Smooth muscle cell (in vitro differentiated cells): ENCODE measurements around the gene DLGAP4. TPM values are rescaled to one million over a fixed set of nuclear protein-coding genes. Genes with fewer than 3 reads are reported as not detected.

ENCODE experiments used
- DNase-seq: peaks from one replicate; lab custom pipeline; 2025; ENCODE audit not compliant: unreplicated experiment; lab: John Stamatoyannopoulos, UW
- H2AFZ ChIP-seq: fragments of 200-600 bp; sonication (generic); 2 replicates; pipeline ENCODE4 v1.6.0; 2016; ENCODE audit warnings: antibody characterized with exemption, low read depth, mild to moderate bottlenecking
- H3F3A ChIP-seq: fragments of 200-600 bp; sonication (generic); 2 replicates; pipeline ENCODE4 v1.6.0; 2017; ENCODE audit warnings: antibody characterized with exemption, low read depth
- H3K27ac ChIP-seq: fragments of 200-600 bp; sonication (generic); 2 replicates; pipeline ENCODE4 v1.5.1; 2016; ENCODE audit warnings: low read depth, mild to moderate bottlenecking
- H3K27me3 ChIP-seq: fragments of 200-600 bp; sonication (generic); 2 replicates; pipeline ENCODE4 v1.6.1; 2016; ENCODE audit warnings: low read depth, mild to moderate bottlenecking
- H3K36me3 ChIP-seq: fragments of 200-600 bp; sonication (generic); 2 replicates; pipeline ENCODE4 v1.5.1; 2016; ENCODE audit warnings: low read depth
- H3K4me1 ChIP-seq: fragments of 200-600 bp; sonication (generic); 2 replicates; pipeline ENCODE4 v1.5.1; 2016; ENCODE audit warnings: low read depth
- H3K4me2 ChIP-seq: fragments of 200-600 bp; sonication (generic); 2 replicates; pipeline ENCODE4 v1.6.0; 2016; ENCODE audit warnings: mild to moderate bottlenecking
- H3K4me3 ChIP-seq: fragments of 200-600 bp; sonication (generic); 2 replicates; pipeline ENCODE4 v1.5.1; 2016; ENCODE audit warnings: mild to moderate bottlenecking
- H3K79me2 ChIP-seq: fragments of 200-600 bp; sonication (generic); 2 replicates; pipeline ENCODE4 v1.6.0; 2016; ENCODE audit warnings: low read depth, mild to moderate bottlenecking
- H3K9ac ChIP-seq: fragments of 200-600 bp; sonication (generic); 2 replicates; pipeline ENCODE4 v1.6.0; 2016; ENCODE audit warnings: low read depth
- H3K9me3 ChIP-seq: fragments of 200-600 bp; sonication (generic); replicated peaks from 2 replicates; pipeline ENCODE4 v1.5.1; 2016; ENCODE audit warnings: low read depth
- H4K20me1 ChIP-seq: fragments of 200-600 bp; sonication (generic); 2 replicates; pipeline ENCODE4 v1.6.0; 2016; ENCODE audit warnings: low read depth
- WGBS: methylation state at CpG from one replicate; pipeline ENCODE4 v1.1.7; 2016; ENCODE audit warnings: low lambda C conversion rate; 5-methylcytosine and 5-hydroxymethylcytosine counted together
- polyA plus RNA-seq: library from polyadenylated mRNA; unstranded; fragments of >200 nt; fragmentation: Nextera tagmentation; extraction: Ambion mirVana; gene quantifications from 2 replicates; pipeline ENCODE4 v1.2.1, GENCODE V29; 2016
- total RNA-seq: library from RNA; depleted of rRNA; stranded (reverse); fragments of >200 nt; gene quantifications from 2 replicates; pipeline ENCODE4 v1.2.3, GENCODE V29; 2014
- TF ChIP-seq, protein P1 (sequence below): fragments of 200-600 bp; sonication (generic); IDR thresholded peaks from 2 replicates; pipeline ENCODE4 v1.5.1; 2017; ENCODE audit warnings: borderline replicate concordance, mild to moderate bottlenecking, antibody characterized with exemption; ENCODE audit not compliant: insufficient read depth, poor library complexity, severe bottlenecking

The DLGAP4 gene
- total and polyA plus RNA-seq, 2 experiments from 2014 or later = 86.8 to 102 TPM

DNA sequence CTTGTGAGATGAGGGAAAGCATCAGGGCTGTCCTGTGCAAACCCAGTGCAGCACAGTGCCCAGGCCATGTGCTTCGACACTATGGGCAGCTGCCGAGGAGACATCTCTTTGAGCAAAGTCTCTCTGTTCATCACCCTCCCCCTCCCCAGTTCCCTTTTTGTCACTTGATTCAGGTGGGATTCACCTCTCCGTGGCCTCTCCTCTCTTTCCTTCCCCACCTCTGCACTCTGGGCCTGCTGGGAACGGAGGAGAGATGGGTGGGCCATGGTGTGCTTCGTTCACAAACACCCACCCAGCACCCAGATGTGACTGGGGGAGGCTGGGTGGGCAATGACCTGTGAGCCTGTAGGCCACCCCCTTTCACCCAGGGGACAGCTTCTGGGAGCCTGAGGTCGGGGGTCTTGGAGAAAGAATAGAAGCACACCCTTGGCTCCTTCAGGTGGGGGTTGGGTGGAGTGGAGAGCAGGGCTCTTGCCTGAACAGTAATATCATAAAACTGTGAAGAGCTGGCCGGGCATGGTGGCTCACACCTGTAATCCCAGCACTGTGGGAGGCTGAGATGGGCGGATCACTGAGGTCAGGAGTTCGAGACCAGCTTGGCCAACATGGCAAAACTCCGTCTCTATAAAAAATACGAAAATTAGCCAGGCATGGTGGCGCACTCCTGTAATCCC, 33.5 kb upstream of the DLGAP4 start:
- H2AFZ ChIP-seq = no peak overlapping the region
- TF ChIP-seq, protein P1, sequence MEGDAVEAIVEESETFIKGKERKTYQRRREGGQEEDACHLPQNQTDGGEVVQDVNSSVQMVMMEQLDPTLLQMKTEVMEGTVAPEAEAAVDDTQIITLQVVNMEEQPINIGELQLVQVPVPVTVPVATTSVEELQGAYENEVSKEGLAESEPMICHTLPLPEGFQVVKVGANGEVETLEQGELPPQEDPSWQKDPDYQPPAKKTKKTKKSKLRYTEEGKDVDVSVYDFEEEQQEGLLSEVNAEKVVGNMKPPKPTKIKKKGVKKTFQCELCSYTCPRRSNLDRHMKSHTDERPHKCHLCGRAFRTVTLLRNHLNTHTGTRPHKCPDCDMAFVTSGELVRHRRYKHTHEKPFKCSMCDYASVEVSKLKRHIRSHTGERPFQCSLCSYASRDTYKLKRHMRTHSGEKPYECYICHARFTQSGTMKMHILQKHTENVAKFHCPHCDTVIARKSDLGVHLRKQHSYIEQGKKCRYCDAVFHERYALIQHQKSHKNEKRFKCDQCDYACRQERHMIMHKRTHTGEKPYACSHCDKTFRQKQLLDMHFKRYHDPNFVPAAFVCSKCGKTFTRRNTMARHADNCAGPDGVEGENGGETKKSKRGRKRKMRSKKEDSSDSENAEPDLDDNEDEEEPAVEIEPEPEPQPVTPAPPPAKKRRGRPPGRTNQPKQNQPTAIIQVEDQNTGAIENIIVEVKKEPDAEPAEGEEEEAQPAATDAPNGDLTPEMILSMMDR = no peak
- H3K27ac ChIP-seq = no peak overlapping the region
- H3K79me2 ChIP-seq = no peaks in the 10 kb centered on the region
- H4K20me1 ChIP-seq = no peaks in the 10 kb centered on the region
- H3K4me3 ChIP-seq = no peak overlapping the region
- no peak for DNase-seq
- no peak overlapping the region for H3K4me2 ChIP-seq
- no peaks in the 10 kb centered on the region for H3F3A ChIP-seq
- no peaks in the 10 kb centered on the region for H3K4me1 ChIP-seq
- no peaks in the 10 kb centered on the region for H3K9me3 ChIP-seq
- no peaks in the 10 kb centered on the region for H3K27me3 ChIP-seq
- no peaks in the 10 kb centered on the region for H3K36me3 ChIP-seq
- H3K9ac ChIP-seq = no peak overlapping the region
- WGBS = 90% methylated on average over 12 of the region's 12 CpGs

DNA sequence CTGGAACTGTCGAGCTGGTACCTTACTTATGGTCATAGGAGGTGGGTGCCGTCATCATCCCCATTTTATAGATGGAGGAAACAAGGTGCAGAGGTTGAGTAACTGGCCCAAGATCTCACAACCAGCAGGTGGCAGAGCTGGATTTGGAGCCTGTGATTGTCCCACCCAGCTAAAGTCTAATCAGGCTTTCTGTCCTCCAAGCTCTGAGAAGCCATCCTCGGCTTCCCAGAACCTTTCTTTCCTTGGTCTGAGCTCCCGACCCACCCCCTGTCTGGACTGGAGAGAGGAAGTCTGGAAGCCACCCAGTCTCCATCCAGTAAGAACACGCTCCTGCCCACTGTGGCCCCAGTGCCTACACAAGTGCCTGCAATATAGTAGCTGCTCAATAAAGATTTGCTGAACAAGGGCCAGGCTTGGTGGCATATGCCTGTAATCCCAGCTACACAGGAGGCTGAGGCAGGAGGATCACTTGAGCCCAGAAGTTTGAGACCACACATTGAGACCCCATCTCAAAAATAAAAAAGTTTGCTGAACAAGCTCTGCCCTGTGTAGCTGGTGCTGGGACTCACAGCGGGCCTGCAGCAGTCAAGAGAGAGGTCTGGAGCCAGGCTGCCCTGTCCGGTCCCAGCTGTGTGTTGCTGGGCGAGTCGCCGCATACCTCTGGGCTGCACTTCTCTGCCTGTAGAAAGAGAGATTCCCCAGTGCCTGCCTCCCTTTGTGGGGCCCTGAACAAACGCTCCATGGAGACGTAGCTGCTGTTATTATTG, 32.5 kb upstream of the DLGAP4 start:
- no peaks in the 10 kb centered on the region for H3K4me1 ChIP-seq
- TF ChIP-seq, protein P1 = no peak
- no peaks in the 10 kb centered on the region for H3F3A ChIP-seq
- H4K20me1 ChIP-seq = no peaks in the 10 kb centered on the region
- H2AFZ ChIP-seq = no peak overlapping the region
- no peaks in the 10 kb centered on the region for H3K9me3 ChIP-seq
- H3K4me2 ChIP-seq = no peak overlapping the region
- H3K27ac ChIP-seq = no peak overlapping the region
- no peaks in the 10 kb centered on the region for H3K36me3 ChIP-seq
- no peak overlapping the region for H3K9ac ChIP-seq
- WGBS = 89% methylated on average over 12 of the region's 12 CpGs
- no peak overlapping the region for H3K4me3 ChIP-seq
- no peaks in the 10 kb centered on the region for H3K79me2 ChIP-seq
- no peak for DNase-seq
- H3K27me3 ChIP-seq = no peaks in the 10 kb centered on the region

DNA sequence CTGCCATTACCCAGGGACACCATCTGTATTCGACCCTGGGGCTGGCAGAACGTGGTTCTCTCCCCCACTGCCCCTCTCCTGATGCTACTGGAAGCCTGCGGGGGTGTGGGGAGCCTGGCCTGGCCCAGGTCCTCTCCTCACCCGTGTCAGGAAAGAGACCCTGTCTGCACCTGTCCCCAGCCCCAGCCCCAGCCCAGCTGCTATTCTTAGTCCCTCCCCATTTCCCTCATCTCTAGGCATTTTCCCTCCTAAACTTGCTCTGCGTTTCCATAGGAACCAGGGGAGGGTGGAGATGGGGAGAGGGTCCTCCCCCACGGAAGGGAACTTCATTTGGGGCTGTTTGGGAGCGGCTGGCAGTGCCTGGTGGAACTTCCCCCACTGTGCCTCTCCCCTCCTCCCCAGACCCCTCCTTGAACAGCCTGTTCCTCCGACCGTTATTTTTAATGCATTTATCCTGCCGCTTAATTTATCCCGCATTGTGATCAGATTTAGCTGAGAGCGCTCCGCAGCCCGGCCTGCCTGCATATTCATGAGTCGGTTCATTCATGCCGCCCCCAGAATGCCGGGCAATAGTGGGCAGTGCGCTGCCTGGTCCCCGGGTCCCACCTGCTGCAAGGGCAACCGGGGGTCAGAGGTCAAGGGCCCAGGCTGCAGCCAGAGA, 31.8 kb upstream of the DLGAP4 start:
- Histone ChIP-seq H3K9ac (no peak overlapping the region), H3K27ac (no peak overlapping the region), H3K79me2 (no peaks in the 10 kb centered on the region), H4K20me1 (no peaks in the 10 kb centered on the region), H2AFZ (no peak overlapping the region), H3K4me1 (no peaks in the 10 kb centered on the region), H3K4me3 (no peak overlapping the region), H3K4me2 (no peak overlapping the region), H3K27me3 (no peaks in the 10 kb centered on the region), H3K36me3 (no peaks in the 10 kb centered on the region), H3F3A (no peaks in the 10 kb centered on the region), H3K9me3 (no peaks in the 10 kb centered on the region)
- 81% methylated on average over 20 of the region's 20 CpGs for WGBS
- no peak for DNase-seq
- TF ChIP-seq, protein P1 = no peak
